Measurements from ENCODE around the gene TTLL8.

Gene TTLL8

DNA sequence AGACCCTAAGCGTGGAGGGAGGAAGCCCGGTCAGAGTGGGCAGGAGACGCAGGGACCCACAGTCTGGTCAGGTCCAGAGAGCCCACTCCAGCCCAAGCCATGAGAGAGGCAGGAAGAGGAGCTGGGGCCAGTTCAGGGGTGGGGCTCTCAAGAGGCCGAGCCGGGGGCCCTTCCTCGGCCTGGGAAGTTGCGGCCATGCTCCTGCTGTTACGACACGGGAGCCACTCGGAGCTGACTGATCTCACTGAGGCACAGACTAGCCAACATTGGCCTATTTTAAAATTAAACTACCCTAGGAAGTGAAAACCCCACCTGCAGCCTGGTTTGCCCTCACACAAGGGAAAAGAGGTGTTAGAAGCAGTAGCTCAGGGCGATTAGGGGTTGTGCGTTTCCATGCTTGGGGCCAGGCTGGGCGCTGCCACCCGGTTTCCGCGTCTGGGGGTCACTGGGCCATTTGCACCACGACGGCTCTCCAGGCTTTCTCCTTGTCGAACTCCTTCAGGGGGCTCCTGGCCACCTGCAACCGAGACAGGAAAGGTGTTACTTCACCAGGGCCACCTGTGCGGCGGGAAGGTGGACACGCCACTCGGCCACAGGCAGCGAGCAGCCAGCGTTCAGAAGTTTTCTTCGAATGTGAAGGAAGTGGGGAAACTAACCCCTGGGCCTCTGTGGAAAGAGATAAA, 3.2 kb upstream of the TTLL8 start:
- peaks cover 28 to 31% of the 10 kb centered on the region in 2 donors for H3K27me3 ChIP-seq (ENCODE audit: control insufficient read depth in 1 of 2, insufficient read depth in 2 of 2, low read length in 2 of 2)

GRCh38 chr22:50060441-50061140, 2.5 kb upstream of the TTLL8 start:
- Histone ChIP-seq H3K36me3 (ENCODE audit: control insufficient read depth in 2 of 2, insufficient read depth in 2 of 2, low read length in 2 of 2) (no peaks in the 10 kb centered on the region), H3K4me3 (ENCODE audit: low read length in 2 of 2) (no peak overlapping the region), H3K27ac (ENCODE audit: low read length) (no peak overlapping the region), H3K27me3 (ENCODE audit: control insufficient read depth in 1 of 2, insufficient read depth in 2 of 2, low read length in 2 of 2) (peaks cover 28 to 31% of the 10 kb centered on the region in 2 donors), H3K4me1 (ENCODE audit: control insufficient read depth, insufficient read depth, low read length) (peaks cover 8% of the 10 kb centered on the region), H3K9ac (ENCODE audit: low read length in 2 of 2) (no peak overlapping the region), H3K9me3 (ENCODE audit: control insufficient read depth in 2 of 2, low read length in 2 of 2) (no peaks in the 10 kb centered on the region)

More for the DNA sequence above, 3.2 kb upstream of the TTLL8 start:
- Histone ChIP-seq H3K4me1 (ENCODE audit: control insufficient read depth, insufficient read depth, low read length) (peaks cover 8% of the 10 kb centered on the region), H3K9ac (ENCODE audit: low read length in 2 of 2) (no peak overlapping the region), H3K27ac (ENCODE audit: low read length) (no peak overlapping the region), H3K36me3 (ENCODE audit: control insufficient read depth in 2 of 2, insufficient read depth in 2 of 2, low read length in 2 of 2) (no peaks in the 10 kb centered on the region), H3K4me3 (ENCODE audit: low read length in 2 of 2) (no peak overlapping the region), H3K9me3 (ENCODE audit: control insufficient read depth in 2 of 2, low read length in 2 of 2) (no peaks in the 10 kb centered on the region)

DNA sequence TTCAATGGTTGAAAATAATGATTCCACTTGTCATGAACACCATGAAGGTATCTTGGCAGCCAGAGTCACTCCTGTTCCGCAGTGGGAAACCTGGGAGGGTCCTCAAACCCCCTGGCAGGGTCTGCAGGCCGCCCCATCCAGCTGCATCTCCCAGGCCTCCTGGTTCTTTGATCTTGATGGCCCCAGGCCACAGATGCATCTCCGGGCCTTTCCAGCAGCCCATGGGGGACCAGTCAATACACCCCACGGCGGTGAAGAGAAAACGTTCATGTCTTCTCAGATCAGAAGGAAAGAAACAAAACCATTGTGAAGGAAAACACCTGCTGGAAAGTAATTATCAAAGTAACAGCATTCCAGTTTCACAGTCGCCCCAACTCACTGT, 1.8 kb upstream of the TTLL8 start:
- peaks cover 8% of the 10 kb centered on the region for H3K4me1 ChIP-seq (ENCODE audit: control insufficient read depth, insufficient read depth, low read length)
- no peak overlapping the region for H3K27ac ChIP-seq (ENCODE audit: low read length)
- no peaks in the 10 kb centered on the region for H3K36me3 ChIP-seq (ENCODE audit: control insufficient read depth in 2 of 2, insufficient read depth in 2 of 2, low read length in 2 of 2)
- no peak overlapping the region for H3K9ac ChIP-seq (ENCODE audit: low read length in 2 of 2)
- H3K4me3 ChIP-seq (ENCODE audit: low read length in 2 of 2), result no peak overlapping the region
- peaks cover 28 to 31% of the 10 kb centered on the region in 2 donors for H3K27me3 ChIP-seq (ENCODE audit: control insufficient read depth in 1 of 2, insufficient read depth in 2 of 2, low read length in 2 of 2)
- no peaks in the 10 kb centered on the region for H3K9me3 ChIP-seq (ENCODE audit: control insufficient read depth in 2 of 2, low read length in 2 of 2)

- peak overlapping the region in 1 of 2 donors; percentile 40 for H3K4me3 ChIP-seq (ENCODE audit: low read length in 2 of 2)
- H3K9me3 ChIP-seq (ENCODE audit: control insufficient read depth in 2 of 2, low read length in 2 of 2), result no peaks in the 10 kb centered on the region
- no peaks in the 10 kb centered on the region for H3K36me3 ChIP-seq (ENCODE audit: control insufficient read depth in 2 of 2, insufficient read depth in 2 of 2, low read length in 2 of 2)
- peaks cover 25 to 31% of the 10 kb centered on the region in 2 donors for H3K27me3 ChIP-seq (ENCODE audit: control insufficient read depth in 1 of 2, insufficient read depth in 2 of 2, low read length in 2 of 2)
- peaks cover 8% of the 10 kb centered on the region for H3K4me1 ChIP-seq (ENCODE audit: control insufficient read depth, insufficient read depth, low read length)
- H3K9ac ChIP-seq (ENCODE audit: low read length in 2 of 2), result no peak overlapping the region
- H3K27ac ChIP-seq (ENCODE audit: low read length), result no peak overlapping the region
Measured at GRCh38 chr22:50058906-50059880, 1.1 kb upstream of the TTLL8 start.

- Histone ChIP-seq H3K4me3 (ENCODE audit: low read length in 2 of 2) (no peak overlapping the region), H3K27me3 (ENCODE audit: control insufficient read depth in 1 of 2, insufficient read depth in 2 of 2, low read length in 2 of 2) (peaks cover 23 to 31% of the 10 kb centered on the region in 2 donors), H3K9me3 (ENCODE audit: control insufficient read depth in 2 of 2, low read length in 2 of 2) (peaks cover 0 to 6% of the 10 kb centered on the region in 2 donors), H3K36me3 (ENCODE audit: control insufficient read depth in 2 of 2, insufficient read depth in 2 of 2, low read length in 2 of 2) (no peaks in the 10 kb centered on the region), H3K27ac (ENCODE audit: low read length) (no peak overlapping the region), H3K4me1 (ENCODE audit: control insufficient read depth, insufficient read depth, low read length) (peaks cover 8% of the 10 kb centered on the region), H3K9ac (ENCODE audit: low read length in 2 of 2) (no peak overlapping the region)
Measured at GRCh38 chr22:50057278-50058060, 629 bp downstream of the TTLL8 start.

- Histone ChIP-seq H3K36me3 (ENCODE audit: control insufficient read depth in 2 of 2, insufficient read depth in 2 of 2, low read length in 2 of 2) (no peaks in the 10 kb centered on the region), H3K9me3 (ENCODE audit: control insufficient read depth in 2 of 2, low read length in 2 of 2) (peaks cover 0 to 6% of the 10 kb centered on the region in 2 donors), H3K4me3 (ENCODE audit: low read length in 2 of 2) (no peak overlapping the region), H3K9ac (ENCODE audit: low read length in 2 of 2) (no peak overlapping the region), H3K27me3 (ENCODE audit: control insufficient read depth in 1 of 2, insufficient read depth in 2 of 2, low read length in 2 of 2) (peaks cover 23 to 31% of the 10 kb centered on the region in 2 donors), H3K27ac (ENCODE audit: low read length) (no peak overlapping the region), H3K4me1 (ENCODE audit: control insufficient read depth, insufficient read depth, low read length) (peaks cover 8% of the 10 kb centered on the region)
Measured at GRCh38 chr22:50056214-50056972, 1.7 kb downstream of the TTLL8 start.

- Histone ChIP-seq H3K27ac (ENCODE audit: low read length) (no peak overlapping the region), H3K9me3 (ENCODE audit: control insufficient read depth in 2 of 2, low read length in 2 of 2) (peaks cover 0 to 6% of the 10 kb centered on the region in 2 donors), H3K27me3 (ENCODE audit: control insufficient read depth in 1 of 2, insufficient read depth in 2 of 2, low read length in 2 of 2) (peaks cover 8 to 11% of the 10 kb centered on the region in 2 donors), H3K9ac (ENCODE audit: low read length in 2 of 2) (no peak overlapping the region), H3K4me1 (ENCODE audit: control insufficient read depth, insufficient read depth, low read length) (peaks cover 7% of the 10 kb centered on the region), H3K36me3 (ENCODE audit: control insufficient read depth in 2 of 2, insufficient read depth in 2 of 2, low read length in 2 of 2) (no peaks in the 10 kb centered on the region), H3K4me3 (ENCODE audit: low read length in 2 of 2) (no peak overlapping the region)
Measured at GRCh38 chr22:50053861-50054260, 4.2 kb downstream of the TTLL8 start.

GRCh38 chr22:50051930-50052329, 6.2 kb downstream of the TTLL8 start:
- H3K9ac ChIP-seq (ENCODE audit: low read length in 2 of 2), result no peak overlapping the region
- H3K27me3 ChIP-seq (ENCODE audit: control insufficient read depth in 1 of 2, insufficient read depth in 2 of 2, low read length in 2 of 2), result peaks cover 0 to 5% of the 10 kb centered on the region in 2 donors
- peaks cover 0 to 6% of the 10 kb centered on the region in 2 donors for H3K9me3 ChIP-seq (ENCODE audit: control insufficient read depth in 2 of 2, low read length in 2 of 2)
- no peak overlapping the region for H3K27ac ChIP-seq (ENCODE audit: low read length)
- H3K4me3 ChIP-seq (ENCODE audit: low read length in 2 of 2), result no peak overlapping the region
- no peaks in the 10 kb centered on the region for H3K36me3 ChIP-seq (ENCODE audit: control insufficient read depth in 2 of 2, insufficient read depth in 2 of 2, low read length in 2 of 2)
- no peaks in the 10 kb centered on the region for H3K4me1 ChIP-seq (ENCODE audit: control insufficient read depth, insufficient read depth, low read length)

- Histone ChIP-seq H3K36me3 (ENCODE audit: control insufficient read depth in 2 of 2, insufficient read depth in 2 of 2, low read length in 2 of 2) (no peaks in the 10 kb centered on the region), H3K4me1 (ENCODE audit: control insufficient read depth, insufficient read depth, low read length) (no peaks in the 10 kb centered on the region), H3K4me3 (ENCODE audit: low read length in 2 of 2) (no peak overlapping the region), H3K9me3 (ENCODE audit: control insufficient read depth in 2 of 2, low read length in 2 of 2) (peaks cover 0 to 6% of the 10 kb centered on the region in 2 donors), H3K27ac (ENCODE audit: low read length) (no peak overlapping the region), H3K9ac (ENCODE audit: low read length in 2 of 2) (no peak overlapping the region), H3K27me3 (ENCODE audit: control insufficient read depth in 1 of 2, insufficient read depth in 2 of 2, low read length in 2 of 2) (peaks cover 5 to 6% of the 10 kb centered on the region in 2 donors)
Measured at GRCh38 chr22:50049299-50050195, 8.6 kb downstream of the TTLL8 start.

All from stomach smooth muscle (tissue), 2 donors.